Stimulated activated CD4-positive, alpha-beta T cell treated with anti-CD3 and anti-CD28 coated beads, Interleukin-1b, Interleukin-23, amount 100 ng/mL, for 24 hours (primary cell): ENCODE results near the gene GLYATL1B.
A peak's percentile ranks its signal among the peaks of the same experiment; 100 is the strongest.
"Not testable (repeated sequence)": the region's sequence is repeated elsewhere in the genome, so short reads cannot be mapped to it uniquely, and the experiment has no call there.

ENCODE experiments used
- DNase-seq, 4 experiments: peaks; one replicate each; pipeline ENCODE4 v3.0.0-alpha.2; 2020; ENCODE audit warnings: low read depth in 4 of 4, low spot score in 1 of 4

GLYATL1B gene

DNA sequence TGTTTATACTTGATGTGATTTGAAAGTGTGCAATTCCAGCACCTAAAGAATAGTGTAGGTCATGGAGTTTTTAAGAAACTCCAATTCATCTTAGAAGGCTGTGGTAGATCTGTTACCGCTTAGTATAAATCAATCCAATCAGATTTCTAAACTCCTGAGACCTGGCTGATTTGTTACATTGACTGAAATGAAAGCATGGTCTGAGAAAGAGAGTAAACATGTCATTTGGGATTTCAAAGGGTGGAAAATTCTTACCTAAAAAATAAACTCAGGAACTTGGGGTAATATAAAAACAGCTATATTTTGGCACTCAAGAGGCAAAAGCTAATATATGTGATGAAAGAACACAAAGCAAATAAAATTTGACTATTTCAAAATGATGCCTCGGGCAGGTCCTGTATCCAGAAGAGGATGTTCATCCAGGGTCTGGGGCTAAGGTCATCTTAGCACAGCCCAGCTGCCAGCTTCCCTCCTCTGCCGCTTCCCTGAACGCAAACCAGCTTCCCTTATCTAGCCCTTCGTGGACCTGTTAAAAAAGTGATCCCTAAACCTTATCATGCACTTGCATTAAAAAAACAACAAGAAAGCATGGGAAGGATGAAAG is 10.0 kb downstream of the GLYATL1B start:
- not testable (repeated sequence) for DNase-seq

DNA sequence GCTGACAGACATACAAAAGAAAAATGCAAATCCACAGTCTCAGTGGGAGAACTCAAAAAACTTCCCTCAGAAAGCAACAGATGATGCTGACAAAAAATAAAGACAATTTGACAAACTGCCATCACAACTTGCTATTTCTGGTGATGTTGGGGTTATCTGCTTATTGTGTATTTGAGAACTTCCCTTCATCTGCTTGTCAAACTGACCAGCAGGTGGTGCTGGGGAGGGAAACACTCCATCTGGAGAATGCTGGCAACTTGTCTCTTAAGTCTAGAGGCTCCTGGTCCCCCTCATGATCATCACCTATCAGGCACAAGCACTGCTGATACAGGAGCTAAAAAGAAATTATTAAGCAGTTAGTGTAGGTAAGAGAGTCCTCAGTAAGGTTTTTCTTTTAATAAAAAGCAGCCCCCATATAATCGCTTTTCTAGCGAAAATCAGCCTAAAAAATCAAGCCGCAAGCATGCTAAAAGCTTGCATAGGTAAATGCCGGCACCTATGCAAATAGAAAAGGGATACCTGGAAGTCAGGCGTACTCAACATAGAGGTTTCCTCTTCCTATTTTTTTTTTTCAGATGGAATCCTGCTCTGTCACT is 11.1 kb downstream of the GLYATL1B start:
- DNase-seq: peak; percentile 28 to 50 (median 34)

DNA sequence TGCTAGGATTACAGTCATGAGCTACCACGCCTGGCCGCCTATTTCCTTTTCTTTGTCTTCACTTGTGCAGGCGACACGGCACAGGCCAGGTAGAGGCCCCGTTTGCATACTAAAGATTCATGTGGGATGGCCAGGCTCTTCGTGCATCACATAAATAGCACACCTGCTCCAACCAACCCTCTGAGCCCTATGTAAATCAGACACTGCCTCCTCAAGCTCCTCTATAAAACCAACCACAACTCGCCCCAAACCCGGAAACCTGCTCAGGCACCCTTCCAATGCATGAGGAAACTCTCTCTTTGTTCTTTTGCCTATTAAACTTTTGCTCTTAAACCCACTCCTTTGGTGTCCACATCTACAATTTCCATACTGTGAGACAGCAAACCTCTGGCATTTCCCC is 11.8 kb downstream of the GLYATL1B start:
- DNase-seq: not testable (repeated sequence)

- peak; percentile 26 to 62 (median 40) for DNase-seq
These were observed 16.2 kb downstream of the GLYATL1B start for GRCh38 chr11:59102259-59102765.

DNA sequence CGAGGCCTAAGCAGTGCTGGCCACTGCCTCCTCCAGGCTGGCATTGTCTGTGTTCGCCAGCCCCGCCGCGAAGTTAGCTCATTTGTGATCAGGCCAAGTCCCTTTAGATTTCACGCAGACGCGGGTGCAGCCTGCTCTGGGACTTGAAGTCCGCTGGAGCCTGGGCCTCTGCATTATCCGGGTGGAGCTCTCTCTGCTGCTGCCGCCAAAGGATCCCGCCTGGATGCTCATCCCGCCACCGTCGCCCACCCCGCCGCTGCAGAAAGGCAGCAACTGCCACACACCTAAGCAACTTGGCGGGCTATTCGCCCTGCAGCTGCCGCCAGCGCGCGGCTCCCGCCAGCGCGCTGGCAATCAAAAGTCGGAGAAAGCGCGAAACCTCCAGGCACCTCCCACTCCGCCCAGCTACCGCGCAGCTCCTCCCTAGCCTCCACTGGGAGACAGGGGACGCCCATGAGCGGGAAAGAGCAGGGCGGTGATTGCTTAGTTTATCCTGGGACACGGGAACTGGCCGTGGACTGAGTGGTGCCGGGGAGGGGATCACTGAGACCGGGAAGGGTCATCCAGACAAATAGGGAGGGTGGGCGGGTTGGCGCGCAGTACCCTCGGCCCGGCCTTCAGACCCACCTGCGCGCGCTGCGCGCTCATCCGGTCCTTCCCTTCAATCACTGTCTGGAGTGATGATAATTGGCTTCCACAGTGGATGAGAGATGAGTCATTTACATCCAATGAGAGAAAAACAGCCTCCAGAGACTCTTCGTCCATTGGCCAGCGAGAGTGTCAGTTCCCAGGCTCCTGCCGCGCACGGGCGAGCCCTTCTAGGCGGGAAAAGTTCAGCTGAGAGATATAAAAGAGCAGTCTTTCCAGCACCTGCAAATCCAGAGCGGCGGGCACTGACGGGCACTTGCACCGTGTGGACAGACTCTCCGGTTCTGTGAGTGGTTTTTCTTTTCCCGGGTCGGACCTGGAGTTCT is 20.5 kb downstream of the GLYATL1B start, which contains the start of gene FAM111B:
Gene FAM111B (plus strand): TSS at position 875 of the 974 bp plus-strand sequence. CDS start 2,389 bp downstream, outside the sequence.
- peak; percentile 16 to 66 (median 33) for DNase-seq

DNA sequence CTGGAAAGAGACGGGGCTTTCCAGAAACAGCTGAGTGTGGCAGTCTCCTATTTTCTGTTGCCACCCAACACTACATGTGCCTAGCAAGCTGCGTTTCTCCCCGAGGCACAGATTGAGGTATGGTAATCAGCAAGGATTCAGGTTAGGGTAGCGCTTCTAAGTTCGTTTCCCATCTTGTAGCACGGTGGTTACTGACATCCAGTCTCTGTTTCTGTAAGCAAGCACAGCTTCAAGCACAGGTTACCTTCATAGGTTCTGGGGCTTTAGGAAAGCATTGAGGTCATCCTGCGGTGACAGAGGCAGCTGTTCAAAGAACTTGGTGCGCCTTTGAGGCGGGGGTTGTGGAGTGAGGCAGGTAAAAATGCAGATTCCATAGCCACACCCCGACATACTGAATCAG is 21.6 kb downstream of the GLYATL1B start:
- not testable (repeated sequence) for DNase-seq

DNA sequence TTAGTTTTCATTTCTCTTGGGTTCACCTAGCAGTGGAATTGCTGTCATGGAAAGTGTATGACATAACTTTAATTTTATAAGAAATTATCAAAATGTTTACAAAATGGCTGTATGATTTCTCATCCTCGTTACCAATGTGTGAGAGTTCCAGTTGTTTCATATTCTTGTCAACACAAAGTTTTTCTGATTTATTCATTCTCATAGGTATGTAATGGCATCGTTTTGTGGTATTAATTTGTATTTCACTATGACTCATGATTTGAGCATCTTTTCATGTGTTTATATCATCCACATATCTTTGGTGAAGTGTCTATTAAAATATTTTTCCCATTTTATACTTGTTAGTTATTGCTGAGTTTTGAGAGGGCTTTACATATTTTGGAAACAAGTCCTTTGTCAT is 26.4 kb downstream of the GLYATL1B start:
- no peak for DNase-seq

GRCh38 chr11:59114344-59114743 is 28.2 kb downstream of the GLYATL1B start:
- DNase-seq: no peak

DNA sequence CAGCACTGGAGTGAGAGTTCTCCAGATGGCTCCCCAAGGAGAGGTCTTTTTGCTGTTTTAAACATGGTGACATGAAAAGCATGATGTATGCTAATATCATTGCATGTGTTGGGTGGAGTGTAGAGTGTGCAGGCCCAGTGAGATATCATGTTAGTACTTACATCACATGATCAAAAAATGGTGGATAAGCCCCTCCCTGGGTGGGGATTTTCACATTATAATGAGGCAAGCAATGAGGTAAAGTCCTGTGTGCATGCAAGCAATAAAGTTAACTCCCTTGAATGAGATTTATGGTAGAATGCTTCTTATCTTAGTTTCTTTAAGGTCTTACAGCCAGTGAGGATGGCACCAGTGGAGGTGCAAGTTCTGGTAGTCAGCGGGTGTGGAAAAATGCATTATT is 29.4 kb downstream of the GLYATL1B start:
- DNase-seq: no peak

- no peak for DNase-seq
These were observed 31.7 kb downstream of the GLYATL1B start for GRCh38 chr11:59117774-59118173.

- DNase-seq: no peak
These were observed 33.7 kb downstream of the GLYATL1B start for GRCh38 chr11:59119826-59120225.

DNA sequence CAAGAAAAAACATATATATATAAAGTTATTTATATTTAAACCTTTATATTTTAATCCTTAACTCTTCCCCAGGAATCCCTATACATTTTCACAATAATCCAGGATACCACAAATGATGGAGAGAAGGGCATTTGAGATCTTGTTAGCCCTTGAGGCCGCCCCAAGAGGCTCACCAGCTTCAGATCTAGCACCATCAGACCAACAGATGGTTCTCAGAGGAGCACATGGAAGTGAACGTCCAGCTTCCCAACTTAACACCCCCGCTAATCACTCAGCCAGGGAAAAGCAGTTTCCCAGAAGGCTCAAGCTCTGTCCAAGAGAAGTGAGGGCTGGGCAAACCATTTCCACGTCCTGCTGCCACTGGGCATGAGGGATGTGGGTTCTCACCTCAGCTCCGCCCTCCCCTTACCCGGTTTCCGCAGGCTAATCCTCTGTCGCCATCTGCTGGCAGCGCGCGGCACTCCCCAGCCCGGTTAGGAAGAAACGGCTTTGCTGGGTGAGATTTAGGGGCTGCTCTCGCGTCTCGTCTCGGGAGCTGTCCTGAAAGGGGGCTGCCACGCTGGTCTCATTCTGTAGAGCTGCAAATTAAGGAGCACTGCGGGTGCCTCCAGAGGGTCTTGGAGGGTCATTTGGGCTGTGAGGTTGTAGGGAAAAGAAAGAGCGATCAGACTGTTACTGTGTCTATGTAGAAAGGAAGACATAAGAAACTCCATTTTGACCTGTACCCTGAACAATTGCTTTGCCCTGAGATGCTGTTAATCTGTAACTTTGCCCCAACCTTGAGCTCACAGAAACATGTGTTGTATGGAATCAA is 49.7 kb downstream of the GLYATL1B start:
- DNase-seq: peak; percentile 79 to 92 (median 82)

- not testable (repeated sequence) for DNase-seq
These were observed 50.4 kb downstream of the GLYATL1B start for GRCh38 chr11:59136551-59136950.

DNA sequence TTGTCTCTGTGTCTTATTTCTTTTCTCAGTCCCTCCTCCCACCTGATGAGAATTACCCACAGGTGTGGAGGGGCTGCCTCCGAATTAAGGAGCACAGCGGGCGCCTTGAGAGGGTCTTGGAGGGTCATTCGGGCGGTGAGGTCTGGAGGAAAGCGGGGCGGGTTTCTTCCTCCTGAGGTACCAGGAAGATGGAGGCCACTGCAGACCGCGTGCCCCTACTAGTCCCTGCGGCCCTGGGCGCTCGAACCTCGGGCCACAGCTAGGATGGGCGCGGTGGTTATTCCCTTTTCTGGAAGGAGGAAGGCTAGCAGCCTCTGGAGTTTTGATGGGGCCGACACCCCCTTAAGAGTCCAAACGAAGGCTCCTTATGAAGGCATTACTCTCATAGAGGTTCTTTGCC is 51.1 kb downstream of the GLYATL1B start:
- no peak for DNase-seq

DNA sequence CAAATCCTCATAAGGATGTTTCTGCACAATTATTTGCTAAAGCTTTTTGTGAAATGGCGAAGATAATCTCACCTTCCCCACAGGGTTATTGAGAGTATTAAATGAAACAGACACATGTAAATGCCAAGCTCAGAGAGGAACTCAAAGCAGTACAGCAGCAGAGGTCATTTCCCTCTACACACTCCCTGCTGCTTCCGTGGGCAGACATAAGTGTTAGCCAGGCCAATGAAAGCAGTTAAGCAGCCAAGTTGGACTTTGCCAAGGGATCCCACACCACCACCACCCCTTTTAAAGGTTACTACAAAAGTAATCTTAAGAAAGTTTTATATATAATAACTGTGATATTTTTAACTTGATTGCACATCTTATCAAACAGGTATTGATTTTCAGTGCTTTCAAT is 52.5 kb downstream of the GLYATL1B start:
- DNase-seq: no peak

GRCh38 chr11:59141191-59141590 is 55.1 kb downstream of the GLYATL1B start:
- no peak for DNase-seq

DNA sequence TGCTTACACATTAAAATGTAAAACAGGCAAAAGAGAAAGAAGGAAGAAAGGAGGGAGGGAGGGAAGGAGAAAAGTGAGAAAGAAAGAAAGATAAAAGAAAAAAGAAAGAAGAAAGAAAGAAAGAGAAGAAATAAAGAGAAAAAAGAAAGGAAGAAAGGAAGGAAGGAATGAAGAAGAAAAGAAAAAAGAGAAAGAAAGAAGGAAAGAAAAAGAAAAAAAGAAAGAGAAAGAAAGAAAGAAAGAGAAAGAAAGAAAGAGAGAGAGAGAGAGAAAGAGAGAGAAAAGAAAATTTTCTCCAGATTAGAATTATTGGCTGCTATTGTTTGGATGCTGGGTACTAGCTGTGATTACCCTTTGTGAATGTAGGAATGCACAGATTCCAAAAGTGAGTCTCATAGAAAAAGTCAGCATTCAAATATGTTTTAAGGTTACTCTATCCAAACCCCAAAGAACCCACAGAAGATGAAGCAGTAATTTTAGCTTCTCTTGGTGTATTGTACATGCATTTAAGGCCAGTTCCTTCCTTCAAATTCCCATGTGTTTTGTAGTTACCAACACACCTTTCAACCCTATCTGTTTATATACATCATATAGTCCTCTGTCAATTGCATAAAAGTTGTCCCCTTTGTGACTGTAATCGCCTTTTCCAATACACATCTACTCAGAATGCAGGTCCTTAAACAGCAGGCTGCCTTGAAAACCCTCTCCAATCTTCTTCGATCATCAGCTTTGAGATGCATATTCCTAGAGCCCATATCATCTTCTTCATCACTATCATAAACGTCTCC is 55.8 kb downstream of the GLYATL1B start:
- no peak for DNase-seq

GRCh38 chr11:59142530-59143507 is 56.7 kb downstream of the GLYATL1B start, which contains the start of gene FAM111A:
TSS of gene FAM111A (plus strand) at chr11:59142856. CDS start at chr11:59148873, 6,017 bp downstream.
- peak; percentile 34 to 75 (median 53) for DNase-seq

GRCh38 chr11:59144096-59144495 is 58.0 kb downstream of the GLYATL1B start:
- DNase-seq: no peak
